Activated T-cell treated with anti-CD3 and anti-CD28 coated beads, Interleukin-2, amount 50 U/mL, for 72 hours (primary cell): ENCODE data around the gene ZNF784. TPM values are rescaled to one million over a fixed set of nuclear protein-coding genes. Genes with fewer than 3 reads are reported as not detected.
"Not testable (repeated sequence)": the region's sequence is repeated elsewhere in the genome, so short reads cannot be mapped to it uniquely, and the experiment has no call there.

ENCODE experiments used
- ATAC-seq, 2 donors: fragments of 150-1000 bp; cut with Tn5 transposase; replicated peaks in 1 of 2; 2 replicates each; pipeline ENCODE4 v1.10.0; 2021; ENCODE audit warnings: moderate library complexity in 2 of 2, mild to moderate bottlenecking in 1 of 2
- DNase-seq, 2 donors: peaks; one replicate each; pipeline ENCODE4 v3.0.0; 2021 to 2022; ENCODE audit warnings: mixed read lengths in 1 of 2
- H3K27ac Mint-ChIP-seq: one replicate; pipeline ENCODE4 v1.8.0; 2022; ENCODE audit warnings: mild to moderate bottlenecking, moderate library complexity, mixed read lengths
- H3K27me3 Mint-ChIP-seq: one replicate; pipeline ENCODE4 v1.8.0; 2022; ENCODE audit warnings: low read depth, mixed read lengths
- H3K36me3 Mint-ChIP-seq, 2 donors: one replicate each; pipeline ENCODE4 v1.8.0; 2022; ENCODE audit warnings: mixed read lengths in 2 of 2, mild to moderate bottlenecking in 1 of 2; ENCODE audit not compliant: insufficient read depth in 2 of 2
- H3K4me1 Mint-ChIP-seq: one replicate; pipeline ENCODE4 v1.8.0; 2022; ENCODE audit warnings: low read depth, mixed read lengths
- H3K4me3 Mint-ChIP-seq, 2 donors: one replicate each; pipeline ENCODE4 v1.8.0; 2022; ENCODE audit warnings: mild to moderate bottlenecking in 2 of 2, mixed read lengths in 2 of 2, moderate library complexity in 2 of 2
- H3K9me3 Mint-ChIP-seq, 2 donors: one replicate each; pipeline ENCODE4 v1.8.0; 2022; ENCODE audit warnings: mixed read lengths in 2 of 2
- total RNA-seq, 2 donors: library from RNA; stranded (reverse); gene quantifications; one replicate each; pipeline ENCODE4 v1.2.3, GENCODE V29; 2022

ZNF784 gene
- total RNA-seq, 2 donors from 2014 or later: 4.3 to 6.9 TPM

GRCh38 chr19:55583897-55584296 lies 40.5 kb downstream of the ZNF784 start:
- H3K9me3 Mint-ChIP-seq, DNase-seq, H3K27ac Mint-ChIP-seq, H3K36me3 Mint-ChIP-seq, H3K4me3 Mint-ChIP-seq, ATAC-seq, H3K27me3 Mint-ChIP-seq: not testable (repeated sequence)
- peaks cover 47% of the 10 kb centered on the region for H3K4me1 Mint-ChIP-seq

GRCh38 chr19:55582284-55582683 lies 42.1 kb downstream of the ZNF784 start:
- DNase-seq, H3K27me3 Mint-ChIP-seq, H3K27ac Mint-ChIP-seq, H3K9me3 Mint-ChIP-seq, H3K36me3 Mint-ChIP-seq, ATAC-seq: not testable (repeated sequence)
- peak overlapping the region in 1 of 2 donors; percentile 0 for H3K4me3 Mint-ChIP-seq
- peaks cover 40% of the 10 kb centered on the region for H3K4me1 Mint-ChIP-seq

- DNase-seq: no peak
- Mint-ChIP-seq H3K9me3 (no peaks in the 10 kb centered on the region), H3K27me3 (no peaks in the 10 kb centered on the region), H3K36me3 (peaks cover 6 to 8% of the 10 kb centered on the region in 2 donors), H3K4me3 (peak overlapping the region; percentile 7 to 84), H3K27ac (no peak overlapping the region), H3K4me1 (peaks cover 36% of the 10 kb centered on the region)
- no peak for ATAC-seq
Observed at GRCh38 chr19:55581823-55582223, 42.5 kb downstream of the ZNF784 start.

GRCh38 chr19:55581145-55581822 lies 43.1 kb downstream of the ZNF784 start:
- DNase-seq: peak in 1 of 2 donors; percentile 35

GRCh38 chr19:55580628-55581144 lies 43.7 kb downstream of the ZNF784 start, which contains the start of gene ZNF579:
Gene ZNF579 (minus strand): TSS chr19:55580848. CDS start chr19:55579639, 1,209 bp downstream.
- no peaks in the 10 kb centered on the region for H3K27me3 Mint-ChIP-seq
- H3K4me1 Mint-ChIP-seq: peaks cover 27% of the 10 kb centered on the region
- H3K36me3 Mint-ChIP-seq: peaks cover 6 to 9% of the 10 kb centered on the region in 2 donors
- ATAC-seq (peak; percentile 77 to 89), DNase-seq (peak; percentile 82 to 85)
- H3K27ac Mint-ChIP-seq: peak within 1 kb of the TSS; percentile 79
- no peaks in the 10 kb centered on the region for H3K9me3 Mint-ChIP-seq
- H3K4me3 Mint-ChIP-seq: peak within 1 kb of the TSS; percentile 84 to 93

More at GRCh38 chr19:55581145-55581822, 43.1 kb downstream of the ZNF784 start:
- H3K4me3 Mint-ChIP-seq: peak overlapping the region; percentile 84 to 93
- H3K27me3 Mint-ChIP-seq: no peaks in the 10 kb centered on the region
- H3K27ac Mint-ChIP-seq: no peak overlapping the region
- H3K4me1 Mint-ChIP-seq: peaks cover 33% of the 10 kb centered on the region
- H3K9me3 Mint-ChIP-seq: no peaks in the 10 kb centered on the region
- peaks cover 6 to 9% of the 10 kb centered on the region in 2 donors for H3K36me3 Mint-ChIP-seq
- ATAC-seq: no peak

- H3K4me1 Mint-ChIP-seq: peaks cover 21% of the 10 kb centered on the region
- no peaks in the 10 kb centered on the region for H3K27me3 Mint-ChIP-seq
Observed at GRCh38 chr19:55579766-55580621, 44.4 kb downstream of the ZNF784 start.

GRCh38 chr19:55578761-55579747 lies 45.3 kb downstream of the ZNF784 start:
- H3K27me3 Mint-ChIP-seq: no peaks in the 10 kb centered on the region
- peak overlapping the region; percentile 79 for H3K27ac Mint-ChIP-seq
- no peak for ATAC-seq
- H3K4me3 Mint-ChIP-seq: peak overlapping the region; percentile 84 to 93
- H3K9me3 Mint-ChIP-seq: no peaks in the 10 kb centered on the region
- H3K36me3 Mint-ChIP-seq: peaks cover 6 to 9% of the 10 kb centered on the region in 2 donors
- no peak for DNase-seq
- H3K4me1 Mint-ChIP-seq: peaks cover 20% of the 10 kb centered on the region

More at GRCh38 chr19:55579766-55580621, 44.4 kb downstream of the ZNF784 start:
- no peak for DNase-seq
- Mint-ChIP-seq H3K4me3 (peak overlapping the region; percentile 84 to 93), H3K27ac (peak overlapping the region; percentile 79), H3K36me3 (peaks cover 6 to 9% of the 10 kb centered on the region in 2 donors), H3K9me3 (no peaks in the 10 kb centered on the region)
- peak; percentile 28 to 30 for ATAC-seq

GRCh38 chr19:55578031-55578760 lies 46.2 kb downstream of the ZNF784 start:
- Mint-ChIP-seq H3K9me3 (no peaks in the 10 kb centered on the region), H3K27me3 (no peaks in the 10 kb centered on the region), H3K4me1 (peaks cover 20% of the 10 kb centered on the region), H3K4me3 (no peak overlapping the region), H3K36me3 (peaks cover 6 to 9% of the 10 kb centered on the region in 2 donors), H3K27ac (no peak overlapping the region)
- no peak for ATAC-seq
- DNase-seq: no peak

- Mint-ChIP-seq H3K4me3 (peak overlapping the region; percentile 9 to 18), H3K36me3 (peaks cover 6 to 9% of the 10 kb centered on the region in 2 donors), H3K9me3 (no peaks in the 10 kb centered on the region), H3K27me3 (no peaks in the 10 kb centered on the region), H3K4me1 (peaks cover 17% of the 10 kb centered on the region), H3K27ac (no peak overlapping the region)
- DNase-seq: no peak
- ATAC-seq: no peak
Observed at GRCh38 chr19:55576746-55577145, 47.6 kb downstream of the ZNF784 start.

GRCh38 chr19:55573929-55574328 lies 50.4 kb downstream of the ZNF784 start:
- H3K9me3 Mint-ChIP-seq, H3K4me1 Mint-ChIP-seq, H3K36me3 Mint-ChIP-seq, H3K4me3 Mint-ChIP-seq, ATAC-seq, H3K27me3 Mint-ChIP-seq, H3K27ac Mint-ChIP-seq, DNase-seq: not testable (repeated sequence)
